ENCODE measurements around the gene TTLL11.

DNA sequence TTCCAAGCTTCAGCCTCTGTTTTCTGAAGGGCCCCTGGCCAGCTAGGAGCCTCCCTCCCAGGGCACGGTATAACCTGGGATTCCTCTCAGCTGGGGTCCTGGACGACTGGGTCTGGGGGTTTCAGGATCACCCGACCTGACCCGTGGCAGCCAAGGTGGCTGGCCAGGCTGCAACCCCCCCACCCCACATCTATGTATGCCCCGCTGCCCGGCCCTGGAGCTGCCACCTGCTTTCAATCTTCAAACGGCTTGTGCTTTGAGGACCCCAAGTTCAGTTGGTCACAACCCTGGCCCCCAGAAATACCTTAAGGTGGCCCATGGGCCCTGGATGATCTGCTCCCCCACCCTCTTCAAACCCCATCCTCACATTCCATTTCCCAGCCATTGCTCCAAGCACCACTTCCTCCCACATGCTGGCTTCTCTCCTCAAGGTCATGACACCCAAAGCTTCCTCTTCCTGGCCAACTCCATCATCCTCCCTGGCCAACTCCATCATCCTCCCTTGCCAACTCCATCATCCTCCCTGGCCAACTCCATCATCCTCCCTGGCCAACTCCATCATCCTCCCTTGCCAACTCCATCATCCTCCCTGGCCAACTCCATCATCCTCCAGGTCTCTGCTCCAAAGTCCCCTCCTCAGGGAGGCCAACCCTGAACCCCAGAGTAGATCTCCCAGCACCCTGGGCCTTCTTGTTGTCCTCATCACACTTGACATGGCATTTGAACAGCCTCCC is 17.2 kb upstream of the TTLL11 start:
- TF ChIP-seq, protein P1, sequence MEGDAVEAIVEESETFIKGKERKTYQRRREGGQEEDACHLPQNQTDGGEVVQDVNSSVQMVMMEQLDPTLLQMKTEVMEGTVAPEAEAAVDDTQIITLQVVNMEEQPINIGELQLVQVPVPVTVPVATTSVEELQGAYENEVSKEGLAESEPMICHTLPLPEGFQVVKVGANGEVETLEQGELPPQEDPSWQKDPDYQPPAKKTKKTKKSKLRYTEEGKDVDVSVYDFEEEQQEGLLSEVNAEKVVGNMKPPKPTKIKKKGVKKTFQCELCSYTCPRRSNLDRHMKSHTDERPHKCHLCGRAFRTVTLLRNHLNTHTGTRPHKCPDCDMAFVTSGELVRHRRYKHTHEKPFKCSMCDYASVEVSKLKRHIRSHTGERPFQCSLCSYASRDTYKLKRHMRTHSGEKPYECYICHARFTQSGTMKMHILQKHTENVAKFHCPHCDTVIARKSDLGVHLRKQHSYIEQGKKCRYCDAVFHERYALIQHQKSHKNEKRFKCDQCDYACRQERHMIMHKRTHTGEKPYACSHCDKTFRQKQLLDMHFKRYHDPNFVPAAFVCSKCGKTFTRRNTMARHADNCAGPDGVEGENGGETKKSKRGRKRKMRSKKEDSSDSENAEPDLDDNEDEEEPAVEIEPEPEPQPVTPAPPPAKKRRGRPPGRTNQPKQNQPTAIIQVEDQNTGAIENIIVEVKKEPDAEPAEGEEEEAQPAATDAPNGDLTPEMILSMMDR (conservative IDR thresholded peaks at IDR 0.05; ENCODE audit: low read length): no peak
- no peak for TF ChIP-seq EZH2phosphoT487 (IDR thresholded peaks at IDR 0.05; ENCODE audit: borderline replicate concordance, low read depth, low read length)
